ENCODE results near the gene PTK6.
"Not testable (repeated sequence)": the region's sequence is repeated elsewhere in the genome, so short reads cannot be mapped to it uniquely, and the experiment has no call there.

The PTK6 gene

DNA sequence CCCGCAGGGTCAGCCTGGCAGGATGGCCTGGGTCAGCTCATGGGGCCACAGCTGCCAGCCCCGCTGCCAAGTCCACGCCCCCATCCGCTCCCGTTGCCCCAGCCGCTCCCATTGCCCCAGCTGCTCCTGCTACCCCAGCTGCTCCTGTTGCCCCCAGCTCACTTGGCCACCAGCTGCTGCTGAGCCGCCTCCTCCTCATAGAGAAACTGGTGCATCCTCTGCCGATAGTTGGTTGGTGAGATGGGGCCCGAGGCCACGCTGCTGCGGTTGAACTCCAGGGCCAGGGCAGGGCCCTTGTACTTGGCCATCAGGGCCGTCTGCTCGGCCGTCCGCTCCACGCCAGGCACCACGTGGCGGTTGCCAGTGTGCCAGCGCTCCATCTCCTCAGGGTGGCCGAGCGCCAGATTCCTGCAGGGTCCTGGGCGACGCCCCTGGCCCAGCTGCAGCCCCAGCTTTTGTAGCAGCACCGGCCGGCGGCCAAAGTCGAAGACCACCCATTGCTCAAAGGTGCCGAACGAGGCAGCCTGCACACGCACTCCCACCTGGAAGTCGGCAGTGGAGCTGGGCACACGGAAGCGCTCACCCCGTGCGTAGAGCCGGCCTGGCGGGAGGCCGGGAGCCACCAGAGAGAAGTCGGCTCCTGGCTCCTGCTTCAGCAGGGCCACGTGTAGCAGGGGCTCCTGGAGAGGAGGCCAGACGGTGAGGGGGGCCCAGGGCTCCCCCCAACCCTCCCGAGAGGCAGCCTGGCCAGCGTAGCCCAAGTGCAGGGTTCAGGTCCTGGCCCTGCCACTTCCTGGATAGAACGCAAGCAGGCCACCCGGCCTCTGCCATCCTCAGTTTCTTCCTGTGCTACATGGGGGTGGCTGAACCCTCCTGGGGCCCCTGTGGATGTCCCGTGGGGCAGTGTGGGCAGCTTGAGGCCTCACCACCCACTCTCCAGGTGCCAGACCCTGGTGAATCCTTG lies 32.1 kb upstream of the PTK6 start:
- no peak for DNase-seq

DNA sequence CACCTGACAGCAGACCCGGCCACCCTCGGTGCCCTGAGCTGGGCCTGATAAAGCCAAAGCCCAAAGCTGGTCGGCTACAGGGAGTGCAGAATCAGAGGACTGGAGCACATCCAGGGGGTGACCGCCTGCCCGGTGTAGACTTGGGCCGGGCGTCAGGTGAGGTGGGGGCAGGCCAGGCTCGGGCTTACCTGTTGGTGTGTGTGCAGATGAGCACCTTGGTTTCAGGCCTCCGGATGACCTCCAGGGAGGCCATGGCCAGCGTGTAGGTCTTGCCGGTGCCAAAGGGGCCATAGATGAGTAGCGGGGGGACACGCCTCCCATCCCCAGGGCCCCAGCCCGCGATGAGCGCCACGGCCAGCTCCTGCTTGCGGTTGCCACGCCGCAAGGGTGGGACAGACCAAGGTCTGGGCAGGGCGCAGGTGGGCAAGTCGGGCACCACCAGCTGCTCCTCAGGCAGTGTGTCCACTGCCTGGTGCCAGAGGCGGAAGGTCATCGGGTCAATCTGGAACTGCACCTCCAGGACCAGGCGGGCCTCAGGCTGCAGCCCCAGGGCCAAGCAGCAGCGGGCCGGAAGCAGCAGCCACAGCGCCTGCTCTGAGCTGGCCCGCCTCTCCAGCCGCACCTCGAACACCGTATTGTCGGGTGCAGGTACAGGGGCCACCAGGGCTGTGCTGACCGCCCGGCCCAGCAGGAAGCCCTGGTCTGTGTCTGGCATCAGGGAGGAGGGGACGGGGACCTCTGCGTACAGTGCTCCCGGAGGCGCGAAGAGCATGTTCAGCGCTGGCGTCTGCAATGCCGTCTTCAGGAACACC lies 31.2 kb upstream of the PTK6 start:
- no peak for DNase-seq

DNA sequence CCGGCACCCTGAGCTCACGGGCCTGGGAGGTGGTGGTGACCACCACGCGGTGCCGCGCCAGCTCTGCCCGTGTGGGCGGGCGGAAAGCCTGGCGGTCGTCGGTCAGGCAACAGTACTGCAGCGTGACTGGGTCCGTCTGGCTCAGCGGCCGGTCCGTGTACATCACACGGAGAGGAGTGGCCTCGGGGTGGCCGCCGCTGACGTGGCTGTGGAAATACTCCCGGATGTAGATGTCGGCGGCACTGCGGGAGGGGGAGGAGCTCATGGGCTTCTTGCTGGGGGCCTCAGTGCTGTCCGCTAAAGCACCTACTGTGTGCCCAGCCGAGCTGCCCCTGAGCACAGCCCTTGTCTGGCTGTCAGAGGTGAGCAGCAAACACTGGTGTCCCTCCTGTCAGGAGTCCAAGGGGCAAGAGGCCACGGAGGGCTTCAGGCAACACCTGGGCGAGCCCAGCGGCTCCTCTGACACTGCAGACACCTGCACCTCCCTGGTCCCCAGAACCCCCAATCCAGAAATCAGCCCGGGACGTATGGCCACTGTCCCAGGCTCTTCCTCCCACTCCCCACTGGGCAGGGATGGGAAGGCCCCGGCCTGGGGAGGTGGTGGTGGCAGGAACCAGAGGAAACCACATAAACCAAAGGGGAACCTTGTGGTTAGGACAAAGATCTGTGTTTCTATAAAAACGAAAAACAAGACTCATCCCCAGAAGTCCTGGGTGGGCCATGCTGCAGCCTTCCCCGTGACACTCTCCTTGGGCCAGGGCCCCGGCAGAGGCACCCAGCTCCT lies 30.4 kb upstream of the PTK6 start:
- DNase-seq, result peak; percentile 49

DNA sequence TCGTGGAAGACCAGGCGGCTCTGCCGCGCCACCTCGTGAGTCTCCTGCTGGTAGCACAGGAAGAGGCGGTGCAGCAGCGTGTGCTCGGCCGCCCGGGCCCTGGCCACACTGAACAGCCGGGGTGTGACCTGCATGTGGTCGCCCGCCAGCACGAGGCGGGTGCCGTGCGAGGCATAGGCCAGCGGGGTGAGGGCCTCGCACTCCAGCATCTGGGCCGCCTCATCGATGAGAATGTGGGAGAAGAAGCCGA lies 29.9 kb upstream of the PTK6 start:
- DNase-seq, result no peak

DNA sequence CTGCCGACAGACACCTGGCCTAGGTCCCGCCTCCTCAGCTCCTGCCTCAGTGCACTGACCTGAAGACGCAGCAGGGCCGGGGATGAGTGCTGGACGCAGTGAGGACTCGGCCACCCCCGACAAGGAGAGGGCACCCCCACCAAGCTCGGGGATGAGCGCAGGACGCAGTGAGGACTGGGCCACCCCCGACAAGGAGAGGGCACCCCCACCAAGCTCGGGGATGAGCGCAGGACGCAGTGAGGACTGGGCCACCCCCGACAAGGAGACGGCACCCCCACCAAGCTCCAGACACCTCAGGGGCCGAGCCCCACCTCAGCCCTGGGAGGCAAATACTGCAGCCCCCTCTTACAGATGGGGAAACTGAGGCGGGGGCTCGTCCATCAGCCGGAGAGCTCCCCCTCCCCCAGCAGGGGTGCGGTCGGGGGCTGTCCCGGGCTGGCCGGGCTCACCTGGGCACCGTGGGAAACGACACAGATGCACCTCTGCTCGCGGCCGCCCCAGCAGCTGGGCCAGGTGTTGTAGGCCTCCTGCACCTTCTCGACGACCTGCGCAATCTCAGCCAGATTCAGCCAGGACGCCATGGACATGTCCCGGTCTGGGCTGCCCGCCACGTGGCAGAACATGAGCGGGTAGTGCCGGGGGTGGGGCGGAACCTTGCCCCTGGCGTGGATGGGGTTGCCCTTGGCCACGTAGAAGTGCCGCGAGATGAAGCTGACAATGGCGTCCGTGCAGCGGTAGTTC lies 29.4 kb upstream of the PTK6 start:
- no peak for DNase-seq

DNA sequence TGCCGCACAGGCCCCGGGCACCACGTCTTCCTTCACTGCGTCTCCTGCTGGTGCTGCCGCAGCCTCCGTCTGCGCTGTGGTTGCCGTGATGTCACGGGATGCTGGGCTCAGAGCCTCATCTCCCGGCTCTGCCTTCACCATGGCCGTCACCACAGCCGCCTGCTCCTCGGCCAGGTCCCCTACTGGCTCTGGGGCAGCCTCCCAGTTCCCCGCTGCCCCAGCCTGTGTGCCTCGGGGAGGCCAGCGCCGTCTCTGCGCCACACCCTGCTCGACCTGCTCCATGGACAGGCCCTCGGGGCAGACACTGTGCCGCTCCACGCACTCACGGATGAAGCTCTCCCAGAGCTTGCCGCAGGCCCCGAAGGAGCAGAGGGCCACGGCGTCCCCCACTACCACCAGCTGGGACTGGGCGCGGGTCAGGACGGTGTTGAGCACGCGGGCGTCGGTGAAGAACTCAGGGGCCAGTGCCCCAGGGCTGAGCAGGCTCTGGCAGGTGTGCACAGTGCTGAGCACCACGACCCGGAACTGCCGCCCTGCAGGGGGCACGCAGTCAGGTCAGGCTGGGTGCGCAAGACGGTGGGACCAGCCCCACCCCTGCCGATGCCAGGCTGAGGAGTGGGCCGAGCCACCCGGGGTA lies 28.6 kb upstream of the PTK6 start:
- DNase-seq, result no peak

DNA sequence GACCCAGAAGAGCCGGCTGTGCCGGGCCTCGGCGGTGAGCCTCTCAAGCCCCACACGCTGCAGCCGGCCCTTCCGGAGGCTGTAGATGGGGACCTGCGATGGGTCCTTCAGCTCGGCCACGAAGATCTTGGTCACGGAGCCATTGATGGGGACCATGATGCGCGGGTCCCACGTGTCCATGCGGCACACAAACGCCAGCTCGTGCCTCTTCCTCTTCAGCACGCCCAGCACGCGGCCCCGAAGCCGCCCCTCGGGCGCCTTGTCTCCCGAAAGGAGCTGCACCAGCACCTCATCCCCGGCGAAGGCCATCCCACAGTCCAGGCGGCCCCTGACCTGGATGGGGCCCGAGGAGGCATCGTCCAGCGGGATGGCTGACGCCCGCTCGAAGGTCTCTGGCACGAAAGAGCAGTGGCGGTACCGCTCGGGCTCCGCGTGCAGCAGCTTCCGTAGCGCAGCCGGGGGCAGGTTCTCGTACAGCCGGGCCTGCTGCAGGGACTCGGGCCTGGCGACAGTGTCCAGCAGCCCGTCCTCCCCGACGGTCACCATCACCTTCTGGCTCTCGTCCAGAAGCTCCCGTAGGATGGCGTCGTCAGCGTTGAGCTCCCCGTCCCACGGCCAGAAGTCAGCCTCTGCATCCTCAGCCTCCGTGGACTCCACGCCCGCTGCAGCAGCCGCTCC lies 28.0 kb upstream of the PTK6 start:
- no peak for DNase-seq

DNA sequence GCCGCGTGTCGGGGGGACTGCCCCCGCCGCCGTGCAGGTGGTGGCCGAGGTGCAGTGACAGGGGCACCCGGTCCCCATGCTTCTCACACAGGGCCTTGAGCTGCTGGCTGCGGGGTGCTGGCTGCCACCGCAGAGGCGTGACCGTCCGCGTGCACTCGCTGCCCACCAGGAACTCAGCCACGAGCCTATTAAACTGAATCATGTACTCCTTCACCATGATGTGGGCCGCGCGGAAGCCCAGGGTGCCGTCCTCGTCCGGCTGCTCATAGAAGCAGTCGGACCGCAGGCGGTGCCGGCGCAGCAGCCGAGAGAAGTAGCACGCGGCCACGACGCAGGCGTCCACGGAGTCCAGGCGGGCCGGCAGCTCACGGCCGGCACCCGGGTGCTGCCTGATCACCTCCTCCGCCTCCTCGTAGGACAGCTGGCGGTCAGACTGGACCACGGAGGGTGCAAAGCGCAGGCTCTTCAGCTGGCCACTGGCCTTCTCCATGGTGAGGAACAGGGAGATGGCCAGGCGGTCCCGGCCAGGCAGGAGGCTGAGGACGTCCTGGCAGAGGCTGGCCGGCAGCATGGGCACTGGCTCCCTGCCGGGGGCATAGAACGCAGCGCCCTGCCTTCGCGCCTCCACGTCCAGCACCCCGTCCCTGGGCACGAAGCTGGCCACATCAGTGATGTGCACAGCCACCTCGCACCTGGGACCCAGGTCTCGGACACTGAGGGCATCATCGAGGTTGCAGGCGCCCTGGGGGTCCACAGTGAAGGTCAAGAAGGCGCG lies 27.0 kb upstream of the PTK6 start:
- no peak for DNase-seq

DNA sequence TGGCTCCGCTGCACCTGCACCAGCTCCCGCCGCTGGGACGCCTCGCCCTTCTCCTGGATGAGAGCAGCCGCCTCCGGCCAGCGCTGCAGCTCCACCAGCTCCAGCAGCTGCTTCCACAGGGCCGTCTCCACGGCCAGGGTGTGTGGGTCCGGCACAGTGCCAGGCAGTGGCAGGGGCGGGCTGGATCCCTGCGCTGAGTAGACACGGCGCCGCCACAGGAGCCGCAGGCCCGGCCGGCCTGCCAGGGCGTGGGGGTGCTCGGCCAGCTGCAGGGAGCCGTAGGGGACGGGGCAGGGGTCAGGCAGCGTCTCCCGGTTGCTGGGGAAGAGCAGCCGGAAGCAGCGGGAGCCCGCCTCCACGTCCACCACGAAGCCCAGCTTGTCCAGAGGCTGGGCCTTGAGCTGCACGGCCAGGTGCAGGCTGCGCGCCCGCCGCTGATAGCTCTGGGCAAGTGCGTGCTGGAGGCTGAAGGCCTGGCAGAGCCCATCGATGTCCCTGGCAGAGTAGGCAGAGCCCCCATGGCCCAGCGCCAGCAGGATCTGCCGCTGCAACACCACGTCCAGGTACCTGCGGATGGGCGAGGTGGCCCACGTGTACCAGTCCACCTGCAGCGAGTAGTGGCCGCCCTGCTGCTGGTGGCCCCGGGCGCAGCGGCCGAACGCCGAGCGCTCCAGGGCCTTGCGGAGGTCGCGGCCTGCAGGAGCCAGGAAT lies 26.2 kb upstream of the PTK6 start:
- DNase-seq, result no peak

DNA sequence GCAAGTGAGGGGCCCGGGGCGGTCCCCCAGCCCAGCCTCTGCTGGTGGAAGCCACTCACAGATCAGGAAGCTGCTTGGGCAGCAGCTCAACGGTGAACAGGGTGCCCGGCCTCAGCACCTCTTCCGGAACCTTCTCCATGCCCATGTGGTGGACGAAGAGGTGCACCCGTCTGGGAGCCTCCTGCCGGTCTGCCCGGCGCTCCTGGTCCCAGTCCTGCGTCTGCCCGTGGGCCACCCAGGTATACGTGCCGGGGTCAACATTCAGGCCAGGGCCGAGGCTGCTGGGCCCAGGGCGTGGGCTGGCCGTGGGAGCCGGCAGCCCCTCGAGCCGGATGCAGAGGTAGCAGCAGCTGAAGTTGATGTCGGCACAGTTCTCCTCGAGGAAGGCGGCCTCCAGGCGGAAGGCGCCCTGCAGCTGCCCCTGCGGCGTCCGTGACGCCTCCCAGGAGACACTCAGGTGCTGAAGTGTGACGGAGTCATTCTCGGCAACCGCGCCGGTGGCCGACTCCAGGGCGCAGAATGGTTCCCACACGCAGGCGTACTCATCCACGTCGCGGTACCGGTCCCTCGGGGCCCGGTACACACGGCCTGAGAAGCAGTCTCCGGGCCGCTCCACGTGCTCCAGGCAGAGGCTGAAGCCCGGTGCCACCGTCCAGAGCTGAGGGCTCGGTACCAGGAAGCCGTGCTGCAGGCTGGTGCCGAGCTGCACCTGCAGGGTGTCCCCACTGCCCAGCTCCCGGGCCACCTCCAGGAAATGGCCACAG lies 25.5 kb upstream of the PTK6 start:
- no peak for DNase-seq

DNA sequence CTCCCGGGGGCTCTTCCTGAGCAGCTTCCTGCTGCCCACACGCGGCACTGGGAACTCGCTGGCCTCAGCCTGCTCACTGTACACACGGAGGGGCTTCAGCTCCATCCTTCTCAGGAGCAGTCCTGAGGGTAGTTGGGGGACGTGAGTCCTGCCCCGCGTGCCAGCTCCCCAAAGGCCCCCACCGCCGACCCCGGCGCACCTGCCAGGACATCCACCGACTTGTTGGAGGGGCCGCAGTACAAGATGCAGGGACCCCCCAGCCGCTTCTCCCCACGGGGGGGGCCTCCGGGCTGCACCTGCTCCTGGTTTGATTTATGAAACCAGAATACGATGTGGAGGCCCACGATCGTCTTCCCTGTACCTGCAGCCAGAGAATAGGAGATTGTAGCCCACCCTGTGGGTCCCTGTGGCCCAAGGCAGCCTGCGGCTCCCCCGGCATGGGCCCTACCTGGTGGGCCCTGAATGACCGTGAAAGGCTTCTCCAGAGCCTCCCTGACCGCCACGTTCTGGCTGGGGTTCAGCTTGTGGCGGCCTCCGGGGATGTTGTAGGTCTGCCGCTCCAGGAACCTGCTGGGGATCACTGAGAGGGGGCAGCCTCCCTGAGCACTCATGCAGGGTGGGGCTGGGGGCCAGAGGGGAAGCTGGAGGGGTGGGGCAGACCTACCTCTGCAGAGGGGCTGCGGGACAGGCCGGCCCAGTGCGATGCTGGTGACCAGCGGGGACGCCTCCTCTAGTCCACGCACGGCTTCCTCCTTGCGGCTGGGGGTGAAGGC lies 24.6 kb upstream of the PTK6 start:
- no peak for DNase-seq

DNA sequence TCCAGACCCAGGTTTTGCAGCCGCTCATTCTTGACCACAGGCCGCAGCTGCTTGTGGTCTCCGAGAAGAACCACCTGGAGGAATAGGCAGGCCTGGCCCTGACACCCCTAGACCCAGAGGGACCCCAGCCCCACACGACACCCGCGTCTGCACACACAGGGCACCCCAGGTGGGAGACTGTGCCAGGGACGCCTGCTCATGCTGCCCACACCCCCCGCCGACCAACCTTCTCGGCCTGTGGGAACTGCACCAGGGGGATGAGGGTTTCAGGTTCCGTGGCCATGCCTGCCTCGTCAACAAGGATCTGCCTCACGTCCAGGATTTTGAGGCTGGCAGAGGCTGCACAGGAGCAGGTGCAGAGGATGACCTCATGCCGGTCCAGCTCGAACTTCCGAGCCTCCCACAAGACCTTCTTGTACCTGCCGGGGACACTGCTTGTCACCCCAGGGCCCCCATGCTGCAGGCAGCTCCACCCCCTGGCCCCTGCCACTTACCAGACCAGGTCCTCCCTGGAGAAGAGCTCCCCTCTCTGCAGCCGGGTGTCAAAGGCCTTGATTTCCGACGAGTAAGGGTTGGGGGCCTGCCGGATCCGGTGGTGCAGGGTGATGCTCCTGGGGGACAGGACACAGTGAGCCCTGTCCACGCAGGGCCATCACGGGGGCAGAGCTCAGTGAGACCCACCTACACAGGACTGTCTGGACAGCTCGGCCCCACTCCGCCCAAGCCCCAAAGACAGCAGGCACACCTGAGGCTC lies 23.9 kb upstream of the PTK6 start:
- DNase-seq, result no peak

DNA sequence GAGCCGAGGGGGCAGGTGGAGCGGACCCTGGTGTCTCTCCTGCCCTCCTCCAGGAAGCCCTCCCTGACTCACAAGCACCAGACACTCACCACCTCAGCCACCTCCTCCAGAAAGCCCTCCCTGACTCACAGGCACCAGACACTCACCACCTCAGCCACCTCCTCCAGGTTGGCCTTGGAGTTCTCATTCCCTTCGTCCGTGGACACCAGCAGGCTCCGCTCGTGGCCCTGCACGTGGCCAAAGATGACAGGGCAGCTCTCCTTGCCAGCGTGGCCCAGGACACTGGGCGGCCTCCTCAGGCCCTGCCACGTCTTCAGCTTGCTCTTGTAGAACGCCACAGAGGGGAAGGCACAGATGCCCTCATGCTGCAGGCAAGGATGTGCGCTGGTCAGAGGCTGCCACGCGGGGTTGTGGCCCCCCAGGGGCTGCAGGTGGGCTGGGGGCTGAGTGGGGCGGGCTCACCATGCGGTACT lies 23.2 kb upstream of the PTK6 start:
- no peak for DNase-seq

DNA sequence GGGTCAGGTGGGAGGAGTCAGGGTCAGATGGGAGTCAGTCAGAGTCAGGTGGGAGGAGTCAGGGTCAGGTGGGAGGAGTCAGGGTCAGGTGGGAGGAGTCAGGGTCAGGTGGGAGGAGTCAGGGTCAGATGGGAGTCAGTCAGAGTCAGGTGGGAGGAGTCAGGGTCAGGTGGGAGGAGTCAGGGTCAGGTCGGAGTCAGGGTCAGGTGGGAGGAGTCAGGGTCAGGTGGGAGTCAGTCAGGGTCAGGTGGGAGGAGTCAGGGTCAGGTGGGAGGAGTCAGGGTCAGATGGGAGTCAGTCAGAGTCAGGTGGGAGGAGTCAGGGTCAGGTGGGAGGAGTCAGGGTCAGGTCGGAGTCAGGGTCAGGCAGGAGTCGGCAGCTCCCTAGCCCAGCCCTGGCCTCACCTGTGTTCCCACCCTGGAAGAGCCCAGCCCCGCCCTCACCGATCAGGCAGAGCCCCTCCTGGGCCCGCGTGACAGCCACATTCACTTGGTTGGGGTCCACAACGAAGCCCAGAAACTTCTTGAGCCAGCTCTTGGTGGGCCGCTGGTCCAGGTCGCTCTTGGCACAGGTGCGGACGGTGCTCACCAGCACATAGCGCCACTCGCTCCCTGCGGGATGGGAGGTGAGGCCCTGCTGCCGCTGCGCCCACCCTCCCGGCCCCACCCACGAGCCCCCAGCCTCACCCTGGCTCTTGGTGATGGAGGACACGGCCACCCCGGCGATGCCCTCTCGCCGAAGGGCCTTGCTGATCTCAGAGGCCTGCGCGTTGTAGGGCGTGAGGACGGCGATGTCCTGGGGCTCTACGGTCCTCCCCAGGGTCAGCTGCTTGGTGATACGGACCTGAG lies 22.5 kb upstream of the PTK6 start:
- not testable (repeated sequence) for DNase-seq

DNA sequence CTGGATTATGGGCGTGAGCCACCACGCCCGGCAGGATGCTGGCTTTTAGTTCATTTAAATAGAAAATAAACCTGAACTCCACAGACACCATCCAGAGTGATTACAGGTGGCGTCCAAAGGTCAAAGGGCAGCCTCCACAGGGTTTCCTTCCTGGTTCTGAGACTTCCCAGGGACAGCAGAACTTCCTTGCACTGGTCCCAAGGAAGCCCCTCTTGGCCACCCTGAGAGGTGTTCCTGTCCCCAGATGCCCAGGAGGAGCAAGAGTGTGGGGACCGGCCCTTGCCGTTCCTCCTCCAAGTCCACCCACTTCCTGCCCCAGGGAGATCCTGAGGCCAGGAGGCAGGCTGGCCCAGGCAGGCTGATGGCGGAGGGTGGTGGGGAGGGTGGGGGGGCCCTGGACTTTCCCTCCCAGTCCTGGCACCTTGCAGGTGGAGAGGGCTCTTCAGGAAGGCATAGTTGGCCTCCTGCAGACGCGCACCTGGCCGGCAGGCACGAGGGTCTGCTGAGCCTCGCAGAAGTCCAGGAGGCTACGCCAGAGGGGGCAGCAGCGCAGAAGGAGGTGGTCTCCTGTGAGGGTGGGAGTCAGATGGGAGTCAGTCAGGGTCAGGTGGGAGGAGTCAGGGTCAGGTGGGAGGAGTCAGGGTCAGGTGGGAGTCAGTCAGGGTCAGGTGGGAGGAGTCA lies 21.8 kb upstream of the PTK6 start:
- no peak for DNase-seq

DNA sequence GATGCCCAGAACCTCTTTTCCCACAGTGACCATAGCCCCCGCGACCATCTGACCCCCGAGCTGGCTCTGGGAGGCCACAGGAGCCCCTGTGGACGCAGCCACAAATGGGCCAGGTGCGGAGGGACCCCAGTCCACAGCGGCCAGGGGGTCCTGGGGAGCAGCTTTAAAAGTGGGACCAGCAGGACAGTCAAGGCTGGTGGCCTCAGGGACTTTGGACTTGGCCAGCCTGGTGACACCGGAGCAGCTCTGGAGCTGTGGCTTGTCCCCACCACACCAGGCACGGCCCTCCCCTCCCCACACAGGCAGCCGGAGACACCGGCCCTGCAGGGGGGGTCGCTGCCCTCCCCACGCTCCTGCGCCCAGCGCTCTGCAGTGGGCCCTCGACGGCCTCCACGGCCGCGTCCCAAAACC lies 20.3 kb upstream of the PTK6 start:
- no peak for DNase-seq

Data from stimulated activated CD4-positive, alpha-beta T cell treated with anti-CD3 and anti-CD28 coated beads, Interleukin-4, amount 100 ng/mL, for 24 hours (primary cell).